Tibial artery (tissue), 4 donors: ENCODE measurements around the gene PLCG2.
"Not testable (repeated sequence)": the region's sequence is repeated elsewhere in the genome, so short reads cannot be mapped to it uniquely, and the experiment has no call there.

Experiments
- DNase-seq, 2 donors: peaks; one replicate each; pipeline ENCODE4 v3.0.0-alpha.2; 2019
- H3K27ac ChIP-seq, 2 donors: fragments of 200-600 bp; sonication (generic) in 1 of 2; 1 replicate in 1 of 2; 2 replicates in 1 of 2; pipeline ENCODE4 v1.5.1; 2018 to 2019; ENCODE audit warnings: mild to moderate bottlenecking in 1 of 2
- H3K27me3 ChIP-seq, 2 donors: fragments of 200-600 bp; sonication (generic) in 1 of 2; one replicate each; pipeline versions ENCODE4 v1.5.1 to v1.6.0; 2016 to 2019
- H3K36me3 ChIP-seq, 3 donors: fragments of 200-600 bp; sonication (generic) in 2 of 3; one replicate each; pipeline ENCODE4 v1.5.1; 2016 to 2019; ENCODE audit warnings: mild to moderate bottlenecking in 2 of 3
- H3K4me1 ChIP-seq, 4 donors: fragments of 200-600 bp; sonication (generic) in 2 of 4; 1 replicate in 3 of 4; 2 replicates in 1 of 4; pipeline ENCODE4 v1.5.1; 2016 to 2019
- H3K4me3 ChIP-seq, 2 donors: fragments of 200-600 bp; sonication (generic) in 1 of 2; 1 replicate in 1 of 2; 2 replicates in 1 of 2; pipeline ENCODE4 v1.5.1; 2018 to 2019; ENCODE audit warnings: mild to moderate bottlenecking in 2 of 2
- H3K9me3 ChIP-seq, 3 donors: fragments of 200-600 bp; sonication (generic) in 1 of 3; one replicate each; pipeline ENCODE4 v1.5.1; 2016 to 2019
- CTCF ChIP-seq, 2 experiments: fragments of 200-600 bp in 1 of 2; fragments of 450-650 bp in 1 of 2; IDR thresholded peaks; one replicate each; pipeline ENCODE4 v1.5.1; 2017 to 2019; ENCODE audit warnings: antibody characterized with exemption in 2 of 2, mild to moderate bottlenecking in 1 of 2, moderate library complexity in 1 of 2
- intact Hi-C: fragments of 100-400 bp; cut with DNase I; formaldehyde crosslinking; loops from one replicate; pipeline ENCODE4 v1.15.0; 2023; ENCODE audit warnings: low total_unique reads

PLCG2 gene

GRCh38 chr16:81756615-81757356, 22.3 kb upstream of the PLCG2 start:
- no peak for TF ChIP-seq CTCF (IDR thresholded peaks at IDR 0.05)
- Histone ChIP-seq H3K36me3 (no peaks in the 10 kb centered on the region), H3K4me3 (no peak overlapping the region), H3K9me3 (no peaks in the 10 kb centered on the region), H3K27me3 (peaks cover 0 to 6% of the 10 kb centered on the region in 2 donors), H3K27ac (no peak overlapping the region), H3K4me1 (no peaks in the 10 kb centered on the region)
- DNase-seq = no peak
- intact Hi-C loops = no loop called here

- Histone ChIP-seq H3K36me3 (no peaks in the 10 kb centered on the region), H3K4me1 (no peaks in the 10 kb centered on the region), H3K4me3 (no peak overlapping the region), H3K9me3 (no peaks in the 10 kb centered on the region), H3K27me3 (peaks cover 0 to 3% of the 10 kb centered on the region in 2 donors), H3K27ac (no peak overlapping the region)
- intact Hi-C loops = no loop called here
- no peak for DNase-seq
- TF ChIP-seq CTCF (IDR thresholded peaks at IDR 0.05) = no peak
These were observed 20.7 kb upstream of the PLCG2 start for GRCh38 chr16:81758376-81758775.

GRCh38 chr16:81762322-81762721, 16.8 kb upstream of the PLCG2 start:
- H3K36me3 ChIP-seq, H3K27me3 ChIP-seq, intact Hi-C loops, H3K9me3 ChIP-seq, H3K4me1 ChIP-seq, H3K4me3 ChIP-seq, DNase-seq, H3K27ac ChIP-seq: not testable (repeated sequence)

- intact Hi-C loops = no loop called here
- DNase-seq = no peak
- H3K27ac ChIP-seq = no peak overlapping the region
- TF ChIP-seq CTCF (IDR thresholded peaks at IDR 0.05) = no peak
- no peak overlapping the region for H3K4me3 ChIP-seq
- peaks cover 0 to 7% of the 10 kb centered on the region in 2 donors for H3K27me3 ChIP-seq
- no peaks in the 10 kb centered on the region for H3K4me1 ChIP-seq
- no peaks in the 10 kb centered on the region for H3K9me3 ChIP-seq
- H3K36me3 ChIP-seq = no peaks in the 10 kb centered on the region
These were observed 13.8 kb upstream of the PLCG2 start for GRCh38 chr16:81765111-81765919.

GRCh38 chr16:81765969-81766368, 13.1 kb upstream of the PLCG2 start:
- Histone ChIP-seq H3K9me3 (no peaks in the 10 kb centered on the region), H3K4me3 (no peak overlapping the region), H3K36me3 (no peaks in the 10 kb centered on the region), H3K27ac (no peak overlapping the region), H3K27me3 (peaks cover 0 to 7% of the 10 kb centered on the region in 2 donors), H3K4me1 (no peaks in the 10 kb centered on the region)
- DNase-seq = no peak
- no peak for TF ChIP-seq CTCF (IDR thresholded peaks at IDR 0.05)
- intact Hi-C loops = no loop called here

GRCh38 chr16:81767987-81768592, 11.0 kb upstream of the PLCG2 start:
- H3K4me1 ChIP-seq = no peaks in the 10 kb centered on the region
- no peak overlapping the region for H3K27ac ChIP-seq
- peaks cover 0 to 7% of the 10 kb centered on the region in 2 donors for H3K27me3 ChIP-seq
- H3K36me3 ChIP-seq = no peaks in the 10 kb centered on the region
- TF ChIP-seq CTCF (IDR thresholded peaks at IDR 0.05) = no peak
- no peaks in the 10 kb centered on the region for H3K9me3 ChIP-seq
- no peak overlapping the region for H3K4me3 ChIP-seq
- no peak for DNase-seq
- intact Hi-C loops = no loop called here
